ENCODE results near the gene YEATS2. TPM values are rescaled to one million over a fixed set of nuclear protein-coding genes. Genes with fewer than 3 reads are reported as not detected.

Gene YEATS2
- polyA plus RNA-seq, 1 of the 3 experiments (the other 2 are of a cell fraction) = 19.9 TPM

- H3K9ac ChIP-seq = no peak overlapping the region
- CTCF ChIA-PET = interaction anchor here (0.9 to 1.1 kb wide), 3 partner anchors 18 to 210 kb away, joined by 3 to 4 read pairs (median 3); partner anchors contain the start of gene MAP6D1
- H3K9me2 ChIP-seq = no peaks in the 10 kb centered on the region
- POLR2A ChIA-PET = no interaction called here
- no peak for DNase-seq
- H3K4me3 ChIP-seq (ENCODE audit: low read depth in 2 of 2, low read length in 1 of 2) = no peak overlapping the region
- H3K79me2 ChIP-seq (ENCODE audit: insufficient read depth) = peaks cover 4% of the 10 kb centered on the region; the same call in 1 of the 2 replicates
- H3F3A ChIP-seq (replicated peaks; ENCODE audit: insufficient read depth) = no peaks in the 10 kb centered on the region
- WGBS (ENCODE audit: low lambda C conversion rate) = 100% methylated on average over 4 of the region's 4 CpGs
- H3K9me3 ChIP-seq = no peaks in the 10 kb centered on the region
- no peaks in the 10 kb centered on the region for H3K4me1 ChIP-seq (ENCODE audit: control insufficient read depth in 1 of 2, insufficient read depth in 2 of 2, low read depth in 1 of 2, low read length in 1 of 2)
- TF ChIP-seq SMC3 (IDR thresholded peaks at IDR 0.05; ENCODE audit: low read depth, low read length) = no peak
- TF ChIP-seq TCF12 (IDR thresholded peaks at IDR 0.05) = no peak
- H3K27ac ChIP-seq (ENCODE audit: low read depth in 2 of 2, low read length in 1 of 2) = no peak overlapping the region
- H3K36me3 ChIP-seq (replicated peaks in 1 of 2; ENCODE audit: control insufficient read depth in 1 of 2, insufficient read depth in 2 of 2, low read length in 1 of 2) = peaks cover 51 to 59% of the 10 kb centered on the region in 2 experiments
- no peaks in the 10 kb centered on the region for H4K20me1 ChIP-seq (ENCODE audit: insufficient read depth)
- H2AFZ ChIP-seq (ENCODE audit: low read depth) = no peak overlapping the region
- H3K27me3 ChIP-seq (ENCODE audit: insufficient read depth) = no peaks in the 10 kb centered on the region
- H3K4me2 ChIP-seq = no peak overlapping the region
Measured at GRCh38 chr3:183794452-183794851, 96.9 kb downstream of the YEATS2 start.

DNA sequence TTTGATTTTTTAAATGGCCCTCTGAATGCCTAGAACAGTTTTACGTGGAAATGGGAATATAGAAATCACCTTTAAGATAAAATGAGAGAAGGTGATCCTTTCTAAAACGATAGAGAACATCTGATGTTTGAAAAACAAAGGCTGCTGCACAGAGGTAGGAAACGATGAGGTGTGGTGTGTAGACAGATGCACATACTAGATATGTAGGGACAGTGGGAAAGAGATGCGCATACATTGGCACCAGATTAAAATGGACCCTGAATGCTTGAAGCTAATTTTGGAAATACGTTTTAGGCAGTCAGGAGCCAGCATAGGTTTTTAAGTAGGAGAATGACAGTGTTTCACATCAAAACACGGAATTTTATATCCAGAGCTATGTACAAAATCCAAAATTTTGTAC, 98.8 kb downstream of the YEATS2 start:
- no peaks in the 10 kb centered on the region for H4K20me1 ChIP-seq (ENCODE audit: insufficient read depth)
- no peak for DNase-seq
- H3K4me1 ChIP-seq (ENCODE audit: control insufficient read depth in 1 of 2, insufficient read depth in 2 of 2, low read depth in 1 of 2, low read length in 1 of 2) = no peaks in the 10 kb centered on the region
- no peak overlapping the region for H2AFZ ChIP-seq (ENCODE audit: low read depth)
- TF ChIP-seq GATA2 (CRISPR knock-in tag; IDR thresholded peaks at IDR 0.05) (no peak), JUND (IDR thresholded peaks at IDR 0.05) (no peak), GABPA (IDR thresholded peaks at IDR 0.05; ENCODE audit: low read depth) (no peak), TEAD4 (IDR thresholded peaks at IDR 0.05; ENCODE audit: borderline replicate concordance, insufficient read depth) (no peak)
- no peak overlapping the region for H3K4me3 ChIP-seq (ENCODE audit: low read depth in 2 of 2, low read length in 1 of 2)
- no peaks in the 10 kb centered on the region for H3K9me3 ChIP-seq
- H3K27ac ChIP-seq (ENCODE audit: low read depth in 2 of 2, low read length in 1 of 2) = no peak overlapping the region
- no peak overlapping the region for H3K9ac ChIP-seq
- H3K79me2 ChIP-seq (ENCODE audit: insufficient read depth) = peaks cover 4% of the 10 kb centered on the region; the same call in 1 of the 2 replicates
- H3K27me3 ChIP-seq (ENCODE audit: insufficient read depth) = no peaks in the 10 kb centered on the region
- 96% methylated on average over 6 of the region's 6 CpGs for WGBS (ENCODE audit: low lambda C conversion rate)
- ChIA-PET CTCF (interaction anchor here (1.0 to 1.2 kb wide), 2 partner anchors 88 to 328 kb away, joined by 4 read pairs; partner anchors contain the start of gene PARL), POLR2A (no interaction called here)
- H3F3A ChIP-seq (replicated peaks; ENCODE audit: insufficient read depth) = no peaks in the 10 kb centered on the region
- H3K4me2 ChIP-seq = no peak overlapping the region
- H3K9me2 ChIP-seq = no peaks in the 10 kb centered on the region
- H3K36me3 ChIP-seq (replicated peaks in 1 of 2; ENCODE audit: control insufficient read depth in 1 of 2, insufficient read depth in 2 of 2, low read length in 1 of 2) = peaks cover 52 to 55% of the 10 kb centered on the region in 2 experiments

GRCh38 chr3:183797996-183798395, 100.4 kb downstream of the YEATS2 start:
- no peak overlapping the region for H2AFZ ChIP-seq (ENCODE audit: low read depth)
- H3K36me3 ChIP-seq (replicated peaks in 1 of 2; ENCODE audit: control insufficient read depth in 1 of 2, insufficient read depth in 2 of 2, low read length in 1 of 2) = peaks cover 51 to 55% of the 10 kb centered on the region in 2 experiments
- DNase-seq = no peak
- H3K4me2 ChIP-seq = no peak overlapping the region
- ChIA-PET CTCF (no interaction called here), POLR2A (no interaction called here)
- no peaks in the 10 kb centered on the region for H3K79me2 ChIP-seq (ENCODE audit: insufficient read depth)
- WGBS (ENCODE audit: low lambda C conversion rate) = 93% methylated on average over 7 of the region's 9 CpGs
- H3F3A ChIP-seq (replicated peaks; ENCODE audit: insufficient read depth) = no peaks in the 10 kb centered on the region
- TF ChIP-seq, protein P1, sequence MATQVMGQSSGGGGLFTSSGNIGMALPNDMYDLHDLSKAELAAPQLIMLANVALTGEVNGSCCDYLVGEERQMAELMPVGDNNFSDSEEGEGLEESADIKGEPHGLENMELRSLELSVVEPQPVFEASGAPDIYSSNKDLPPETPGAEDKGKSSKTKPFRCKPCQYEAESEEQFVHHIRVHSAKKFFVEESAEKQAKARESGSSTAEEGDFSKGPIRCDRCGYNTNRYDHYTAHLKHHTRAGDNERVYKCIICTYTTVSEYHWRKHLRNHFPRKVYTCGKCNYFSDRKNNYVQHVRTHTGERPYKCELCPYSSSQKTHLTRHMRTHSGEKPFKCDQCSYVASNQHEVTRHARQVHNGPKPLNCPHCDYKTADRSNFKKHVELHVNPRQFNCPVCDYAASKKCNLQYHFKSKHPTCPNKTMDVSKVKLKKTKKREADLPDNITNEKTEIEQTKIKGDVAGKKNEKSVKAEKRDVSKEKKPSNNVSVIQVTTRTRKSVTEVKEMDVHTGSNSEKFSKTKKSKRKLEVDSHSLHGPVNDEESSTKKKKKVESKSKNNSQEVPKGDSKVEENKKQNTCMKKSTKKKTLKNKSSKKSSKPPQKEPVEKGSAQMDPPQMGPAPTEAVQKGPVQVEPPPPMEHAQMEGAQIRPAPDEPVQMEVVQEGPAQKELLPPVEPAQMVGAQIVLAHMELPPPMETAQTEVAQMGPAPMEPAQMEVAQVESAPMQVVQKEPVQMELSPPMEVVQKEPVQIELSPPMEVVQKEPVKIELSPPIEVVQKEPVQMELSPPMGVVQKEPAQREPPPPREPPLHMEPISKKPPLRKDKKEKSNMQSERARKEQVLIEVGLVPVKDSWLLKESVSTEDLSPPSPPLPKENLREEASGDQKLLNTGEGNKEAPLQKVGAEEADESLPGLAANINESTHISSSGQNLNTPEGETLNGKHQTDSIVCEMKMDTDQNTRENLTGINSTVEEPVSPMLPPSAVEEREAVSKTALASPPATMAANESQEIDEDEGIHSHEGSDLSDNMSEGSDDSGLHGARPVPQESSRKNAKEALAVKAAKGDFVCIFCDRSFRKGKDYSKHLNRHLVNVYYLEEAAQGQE (IDR thresholded peaks at IDR 0.05; ENCODE audit: low read depth, low read length) = no peak
- no peak for TF ChIP-seq GABPA (IDR thresholded peaks at IDR 0.05; ENCODE audit: low read depth)
- TF ChIP-seq EZH2phosphoT487 (IDR thresholded peaks at IDR 0.05; ENCODE audit: borderline replicate concordance, low read depth) = no peak
- no peak for TF ChIP-seq FOXJ3 (CRISPR knock-in tag; IDR thresholded peaks at IDR 0.05)
- TF ChIP-seq RXRA (IDR thresholded peaks at IDR 0.05; ENCODE audit: borderline replicate concordance, low read depth) = no peak
- TF ChIP-seq NFIC (IDR thresholded peaks at IDR 0.05; ENCODE audit: borderline replicate concordance) = no peak
- no peak for TF ChIP-seq POLR2AphosphoS5 (IDR thresholded peaks at IDR 0.05; ENCODE audit: low read depth, low read length)
- TF ChIP-seq NRF1 (IDR thresholded peaks at IDR 0.05; ENCODE audit: low read depth, low read length) = no peak
- no peak for TF ChIP-seq FOSL2 (IDR thresholded peaks at IDR 0.05; ENCODE audit: borderline replicate concordance, low read depth)
- TF ChIP-seq, protein P2, sequence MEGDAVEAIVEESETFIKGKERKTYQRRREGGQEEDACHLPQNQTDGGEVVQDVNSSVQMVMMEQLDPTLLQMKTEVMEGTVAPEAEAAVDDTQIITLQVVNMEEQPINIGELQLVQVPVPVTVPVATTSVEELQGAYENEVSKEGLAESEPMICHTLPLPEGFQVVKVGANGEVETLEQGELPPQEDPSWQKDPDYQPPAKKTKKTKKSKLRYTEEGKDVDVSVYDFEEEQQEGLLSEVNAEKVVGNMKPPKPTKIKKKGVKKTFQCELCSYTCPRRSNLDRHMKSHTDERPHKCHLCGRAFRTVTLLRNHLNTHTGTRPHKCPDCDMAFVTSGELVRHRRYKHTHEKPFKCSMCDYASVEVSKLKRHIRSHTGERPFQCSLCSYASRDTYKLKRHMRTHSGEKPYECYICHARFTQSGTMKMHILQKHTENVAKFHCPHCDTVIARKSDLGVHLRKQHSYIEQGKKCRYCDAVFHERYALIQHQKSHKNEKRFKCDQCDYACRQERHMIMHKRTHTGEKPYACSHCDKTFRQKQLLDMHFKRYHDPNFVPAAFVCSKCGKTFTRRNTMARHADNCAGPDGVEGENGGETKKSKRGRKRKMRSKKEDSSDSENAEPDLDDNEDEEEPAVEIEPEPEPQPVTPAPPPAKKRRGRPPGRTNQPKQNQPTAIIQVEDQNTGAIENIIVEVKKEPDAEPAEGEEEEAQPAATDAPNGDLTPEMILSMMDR (IDR thresholded peaks at IDR 0.05) = no peak
- H3K27ac ChIP-seq (ENCODE audit: low read depth in 2 of 2, low read length in 1 of 2) = no peak overlapping the region
- no peaks in the 10 kb centered on the region for H3K9me3 ChIP-seq
- no peaks in the 10 kb centered on the region for H3K9me2 ChIP-seq
- no peaks in the 10 kb centered on the region for H3K4me1 ChIP-seq (ENCODE audit: control insufficient read depth in 1 of 2, insufficient read depth in 2 of 2, low read depth in 1 of 2, low read length in 1 of 2)
- H3K9ac ChIP-seq = no peak overlapping the region
- no peak overlapping the region for H3K4me3 ChIP-seq (ENCODE audit: low read depth in 2 of 2, low read length in 1 of 2)
- H4K20me1 ChIP-seq (ENCODE audit: insufficient read depth) = no peaks in the 10 kb centered on the region
- no peaks in the 10 kb centered on the region for H3K27me3 ChIP-seq (ENCODE audit: insufficient read depth)

Data from SK-N-SH (cell line).